Measurements from ENCODE around the gene MT1H. TPM values are rescaled to one million over a fixed set of nuclear protein-coding genes. Genes with fewer than 3 reads are reported as not detected.
"Not testable (repeated sequence)": the region's sequence is repeated elsewhere in the genome, so short reads cannot be mapped to it uniquely, and the experiment has no call there.

MT1H gene
- total and polyA plus RNA-seq, 2 experiments from 2014 or later: not detected

- no peak overlapping the region for H3K4me2 ChIP-seq (ENCODE audit: unreplicated experiment)
- H3K9ac ChIP-seq: no peak overlapping the region
- H4K20me1 ChIP-seq (ENCODE audit: insufficient read depth): no peaks in the 10 kb centered on the region
- H3K4me1 ChIP-seq (ENCODE audit: insufficient read depth): no peaks in the 10 kb centered on the region
- no peak overlapping the region for H2AFZ ChIP-seq
- no peak overlapping the region for H3K27ac ChIP-seq
- no peaks in the 10 kb centered on the region for H3K9me2 ChIP-seq (ENCODE audit: insufficient read depth)
- H3F3A ChIP-seq (ENCODE audit: insufficient read depth): no peaks in the 10 kb centered on the region
- H3K4me3 ChIP-seq: no peak overlapping the region
- in situ Hi-C loops (cut with MboI): no loop called here
- peaks cover 22% of the 10 kb centered on the region for H3K27me3 ChIP-seq (replicated peaks; ENCODE audit: insufficient read depth)
- H3K79me2 ChIP-seq (ENCODE audit: insufficient read depth): no peaks in the 10 kb centered on the region
- H3K36me3 ChIP-seq (ENCODE audit: low read depth): no peaks in the 10 kb centered on the region
- peak; percentile 20 for DNase-seq
- TF ChIP-seq EZH2 (IDR thresholded peaks at IDR 0.05; ENCODE audit: insufficient read depth, poor library complexity, severe bottlenecking) (no peak), EZH2phosphoT487 (IDR thresholded peaks at IDR 0.05; ENCODE audit: insufficient read depth, low read depth) (no peak)
- WGBS, 2 experiments (ENCODE audit: low coverage in 1 of 2, low lambda C conversion rate in 2 of 2, missing lambda C conversion rate in 2 of 2): 81 to 85% methylated on average over 11 of the region's 11 CpGs
- no peaks in the 10 kb centered on the region for H3K9me3 ChIP-seq (ENCODE audit: low read depth)
These were observed 3.3 kb downstream of the MT1H start for GRCh38 chr16:56672761-56673536.

GRCh38 chr16:56673921-56674320 lies 4.3 kb downstream of the MT1H start:
- no peak overlapping the region for H2AFZ ChIP-seq
- no peak overlapping the region for H3K27ac ChIP-seq
- no peak overlapping the region for H3K4me2 ChIP-seq (ENCODE audit: unreplicated experiment)
- no peaks in the 10 kb centered on the region for H3K36me3 ChIP-seq (ENCODE audit: low read depth)
- no peak for TF ChIP-seq EZH2phosphoT487 (IDR thresholded peaks at IDR 0.05; ENCODE audit: insufficient read depth, low read depth)
- TF ChIP-seq EZH2 (IDR thresholded peaks at IDR 0.05; ENCODE audit: insufficient read depth, poor library complexity, severe bottlenecking): no peak
- H4K20me1 ChIP-seq (ENCODE audit: insufficient read depth): no peaks in the 10 kb centered on the region
- peaks cover 12% of the 10 kb centered on the region for H3K27me3 ChIP-seq (replicated peaks; ENCODE audit: insufficient read depth)
- no peak overlapping the region for H3K9ac ChIP-seq
- no peaks in the 10 kb centered on the region for H3K4me1 ChIP-seq (ENCODE audit: insufficient read depth)
- DNase-seq: peak; percentile 57
- no peaks in the 10 kb centered on the region for H3F3A ChIP-seq (ENCODE audit: insufficient read depth)
- H3K9me3 ChIP-seq (ENCODE audit: low read depth): no peaks in the 10 kb centered on the region
- H3K9me2 ChIP-seq (ENCODE audit: insufficient read depth): no peaks in the 10 kb centered on the region
- in situ Hi-C loops (cut with MboI): no loop called here
- no peaks in the 10 kb centered on the region for H3K79me2 ChIP-seq (ENCODE audit: insufficient read depth)
- 30 to 33% methylated on average over 12 of the region's 12 CpGs for WGBS, 2 experiments (ENCODE audit: low coverage in 1 of 2, low lambda C conversion rate in 2 of 2, missing lambda C conversion rate in 2 of 2)
- no peak overlapping the region for H3K4me3 ChIP-seq

- in situ Hi-C loops (cut with MboI); H2AFZ ChIP-seq; H3K4me2 ChIP-seq (ENCODE audit: unreplicated experiment); H4K20me1 ChIP-seq (ENCODE audit: insufficient read depth); H3K27ac ChIP-seq; H3K36me3 ChIP-seq (ENCODE audit: low read depth); H3K79me2 ChIP-seq (ENCODE audit: insufficient read depth); H3K9me3 ChIP-seq (ENCODE audit: low read depth); DNase-seq; H3F3A ChIP-seq (ENCODE audit: insufficient read depth); H3K9ac ChIP-seq; H3K4me1 ChIP-seq (ENCODE audit: insufficient read depth); H3K9me2 ChIP-seq (ENCODE audit: insufficient read depth); H3K27me3 ChIP-seq (replicated peaks; ENCODE audit: insufficient read depth); H3K4me3 ChIP-seq: not testable (repeated sequence)
- WGBS, 2 experiments (ENCODE audit: low coverage in 1 of 2, low lambda C conversion rate in 2 of 2, missing lambda C conversion rate in 2 of 2): 80 to 82% methylated on average over 6 of the region's 6 CpGs
These were observed 5.0 kb downstream of the MT1H start for GRCh38 chr16:56674570-56674969.

- DNase-seq: no peak
- 57 to 60% methylated on average over 23 to 32 of the region's 32 CpGs for WGBS, 2 experiments (ENCODE audit: low coverage in 1 of 2, low lambda C conversion rate in 2 of 2, missing lambda C conversion rate in 2 of 2)
- no peaks in the 10 kb centered on the region for H3K36me3 ChIP-seq (ENCODE audit: low read depth)
- no peaks in the 10 kb centered on the region for H3K27me3 ChIP-seq (replicated peaks; ENCODE audit: insufficient read depth)
- no peaks in the 10 kb centered on the region for H4K20me1 ChIP-seq (ENCODE audit: insufficient read depth)
- no peak overlapping the region for H3K4me2 ChIP-seq (ENCODE audit: unreplicated experiment)
- no peak overlapping the region for H2AFZ ChIP-seq
- no peaks in the 10 kb centered on the region for H3K4me1 ChIP-seq (ENCODE audit: insufficient read depth)
- H3F3A ChIP-seq (ENCODE audit: insufficient read depth): no peaks in the 10 kb centered on the region
- H3K9me3 ChIP-seq (ENCODE audit: low read depth): no peaks in the 10 kb centered on the region
- no peak for TF ChIP-seq EZH2phosphoT487 (IDR thresholded peaks at IDR 0.05; ENCODE audit: insufficient read depth, low read depth)
- no peak for TF ChIP-seq EZH2 (IDR thresholded peaks at IDR 0.05; ENCODE audit: insufficient read depth, poor library complexity, severe bottlenecking)
- in situ Hi-C loops (cut with MboI): no loop called here
- no peaks in the 10 kb centered on the region for H3K9me2 ChIP-seq (ENCODE audit: insufficient read depth)
- H3K27ac ChIP-seq: no peak overlapping the region
- H3K9ac ChIP-seq: no peak overlapping the region
- H3K79me2 ChIP-seq (ENCODE audit: insufficient read depth): no peaks in the 10 kb centered on the region
- no peak overlapping the region for H3K4me3 ChIP-seq
These were observed 6.1 kb downstream of the MT1H start for GRCh38 chr16:56675685-56676210.
